Activated CD8-positive, alpha-beta T cell treated with anti-CD3 and anti-CD28 coated beads, Interleukin-2, amount 10 ng/mL, durations not matched to agents 7 days and 5 days (primary cell): ENCODE data around the gene NLRC5. TPM values are rescaled to one million over a fixed set of nuclear protein-coding genes. Genes with fewer than 3 reads are reported as not detected.
"Not testable (repeated sequence)": the region's sequence is repeated elsewhere in the genome, so short reads cannot be mapped to it uniquely, and the experiment has no call there.

Experiments
- ATAC-seq: fragments of 150-1000 bp; cut with Tn5 transposase; one replicate; pipeline ENCODE4 v1.10.0; 2021; ENCODE audit warnings: moderate library complexity
- CTCF ChIA-PET: fragments of 350-600 bp; sonication (Branson Sonifier 250); formaldehyde crosslinking; loops from one replicate; lab custom pipeline; 2021; ENCODE audit warnings: antibody characterized with exemption; lab: Charles Lee
- POLR2A ChIA-PET: fragments of 350-600 bp; sonication (Branson Sonifier 250); formaldehyde crosslinking; loops from one replicate; lab custom pipeline; 2021; ENCODE audit warnings: antibody characterized with exemption; lab: Charles Lee
- DNase-seq: peaks from one replicate; pipeline ENCODE4 v3.0.0-alpha.2; 2020
- H3K27ac Mint-ChIP-seq: one replicate; pipeline ENCODE4 v1.8.0; 2021; ENCODE audit warnings: mild to moderate bottlenecking, mixed read lengths
- H3K27me3 Mint-ChIP-seq: one replicate; pipeline ENCODE4 v1.8.0; 2021; ENCODE audit warnings: low read depth, mixed read lengths
- H3K36me3 Mint-ChIP-seq: one replicate; pipeline ENCODE4 v1.8.0; 2021; ENCODE audit warnings: low read depth, mixed read lengths
- H3K4me1 Mint-ChIP-seq: one replicate; pipeline ENCODE4 v1.8.0; 2021; ENCODE audit warnings: low read depth, mixed read lengths
- H3K4me3 Mint-ChIP-seq: one replicate; pipeline ENCODE4 v1.8.0; 2021; ENCODE audit warnings: mild to moderate bottlenecking, mixed read lengths
- H3K9me3 Mint-ChIP-seq: one replicate; pipeline ENCODE4 v1.8.0; 2022; ENCODE audit warnings: mixed read lengths; ENCODE audit not compliant: insufficient read depth
- total RNA-seq, 2 experiments: library from RNA; stranded (reverse); gene quantifications; one replicate each; pipeline ENCODE4 v1.2.3, GENCODE V29; 2021

Gene NLRC5
- total RNA-seq, 2 experiments from 2014 or later: 280 to 291 TPM

- ChIA-PET POLR2A (interaction anchor here (0.7 to 1.7 kb wide), 5 partner anchors 13 to 56 kb away, joined by 3 to 6 read pairs (median 3); no protein-coding TSS in a partner anchor), CTCF (interaction anchor here (0.9 to 8.5 kb wide), 3 partner anchors 13 to 60 kb away, joined by 3 to 107 read pairs (median 5); no protein-coding TSS in a partner anchor)
- DNase-seq: no peak
- peak overlapping the region; percentile 99 for H3K27ac Mint-ChIP-seq
- ATAC-seq: no peak
- H3K4me1 Mint-ChIP-seq: peaks cover 79% of the 10 kb centered on the region
- peaks cover 74% of the 10 kb centered on the region for H3K36me3 Mint-ChIP-seq
- no peak overlapping the region for H3K4me3 Mint-ChIP-seq
- H3K9me3 Mint-ChIP-seq: no peaks in the 10 kb centered on the region
- H3K27me3 Mint-ChIP-seq: no peaks in the 10 kb centered on the region
These were observed 4.7 kb upstream of the NLRC5 start for GRCh38 chr16:56984639-56985038.

GRCh38 chr16:56985288-56985961 lies 3.9 kb upstream of the NLRC5 start:
- Mint-ChIP-seq H3K4me3 (peak overlapping the region; percentile 12), H3K27me3 (no peaks in the 10 kb centered on the region), H3K9me3 (no peaks in the 10 kb centered on the region), H3K27ac (peak overlapping the region; percentile 99), H3K4me1 (peaks cover 73% of the 10 kb centered on the region), H3K36me3 (peaks cover 78% of the 10 kb centered on the region)
- POLR2A ChIA-PET: interaction anchor here (0.7 to 1.7 kb wide), 7 partner anchors 9 to 56 kb away, joined by 3 to 6 read pairs (median 4); no protein-coding TSS in a partner anchor
- CTCF ChIA-PET: interaction anchor here (1.0 to 8.5 kb wide), 5 partner anchors 14 to 56 kb away, joined by 3 to 107 read pairs (median 5); no protein-coding TSS in a partner anchor
- DNase-seq: no peak
- no peak for ATAC-seq

GRCh38 chr16:56985962-56986360 lies 3.4 kb upstream of the NLRC5 start:
- ChIA-PET POLR2A (interaction anchor here (0.7 to 4.6 kb wide), 8 partner anchors 9 to 55 kb away, joined by 3 to 87 read pairs (median 4); no protein-coding TSS in a partner anchor), CTCF (interaction anchor here (1.0 to 8.5 kb wide), 6 partner anchors 14 to 56 kb away, joined by 3 to 107 read pairs (median 5); no protein-coding TSS in a partner anchor)
- ATAC-seq (no peak), DNase-seq (no peak)
- peak overlapping the region; percentile 99 for H3K27ac Mint-ChIP-seq
- H3K36me3 Mint-ChIP-seq: peaks cover 82% of the 10 kb centered on the region
- peak overlapping the region; percentile 12 for H3K4me3 Mint-ChIP-seq
- H3K9me3 Mint-ChIP-seq: no peaks in the 10 kb centered on the region
- H3K4me1 Mint-ChIP-seq: peaks cover 72% of the 10 kb centered on the region
- no peaks in the 10 kb centered on the region for H3K27me3 Mint-ChIP-seq

GRCh38 chr16:56986361-56986760 lies 3.0 kb upstream of the NLRC5 start:
- ATAC-seq (no peak), DNase-seq (no peak)
- Mint-ChIP-seq H3K27ac (peak overlapping the region; percentile 99), H3K36me3 (peaks cover 81% of the 10 kb centered on the region), H3K4me1 (peaks cover 69% of the 10 kb centered on the region), H3K27me3 (no peaks in the 10 kb centered on the region), H3K9me3 (no peaks in the 10 kb centered on the region), H3K4me3 (peak overlapping the region; percentile 100)
- ChIA-PET POLR2A (interaction anchor here (0.7 to 4.6 kb wide), 7 partner anchors 10 to 54 kb away, joined by 3 to 87 read pairs (median 4); no protein-coding TSS in a partner anchor), CTCF (interaction anchor here (1.0 to 8.5 kb wide), 5 partner anchors 21 to 55 kb away, joined by 3 to 107 read pairs (median 5); no protein-coding TSS in a partner anchor)

- Mint-ChIP-seq H3K27ac (peak overlapping the region; percentile 99), H3K4me3 (peak overlapping the region; percentile 100), H3K4me1 (peaks cover 67% of the 10 kb centered on the region), H3K36me3 (peaks cover 81% of the 10 kb centered on the region)
- not testable (repeated sequence) for DNase-seq, H3K9me3 Mint-ChIP-seq, H3K27me3 Mint-ChIP-seq, ATAC-seq
- POLR2A ChIA-PET: interaction anchor here (1.1 to 4.6 kb wide), 5 partner anchors 13 to 54 kb away, joined by 3 to 87 read pairs (median 4); no protein-coding TSS in a partner anchor
- CTCF ChIA-PET: interaction anchor here (1.3 to 8.5 kb wide), 5 partner anchors 12 to 59 kb away, joined by 4 to 107 read pairs (median 6); no protein-coding TSS in a partner anchor
These were observed 2.4 kb upstream of the NLRC5 start for GRCh38 chr16:56986908-56987307.

GRCh38 chr16:56987692-56988091 lies 1.7 kb upstream of the NLRC5 start:
- peaks cover 79% of the 10 kb centered on the region for H3K36me3 Mint-ChIP-seq
- POLR2A ChIA-PET: interaction anchor here (0.8 to 4.6 kb wide), 7 partner anchors 9 to 53 kb away, joined by 3 to 87 read pairs (median 5); no protein-coding TSS in a partner anchor
- H3K4me3 Mint-ChIP-seq: peak overlapping the region; percentile 100
- no peaks in the 10 kb centered on the region for H3K27me3 Mint-ChIP-seq
- no peak for ATAC-seq
- no peaks in the 10 kb centered on the region for H3K9me3 Mint-ChIP-seq
- CTCF ChIA-PET: interaction anchor here (1.1 to 8.5 kb wide), 6 partner anchors 13 to 58 kb away, joined by 3 to 107 read pairs (median 5); no protein-coding TSS in a partner anchor
- peak overlapping the region; percentile 99 for H3K27ac Mint-ChIP-seq
- peaks cover 62% of the 10 kb centered on the region for H3K4me1 Mint-ChIP-seq
- DNase-seq: no peak

DNA sequence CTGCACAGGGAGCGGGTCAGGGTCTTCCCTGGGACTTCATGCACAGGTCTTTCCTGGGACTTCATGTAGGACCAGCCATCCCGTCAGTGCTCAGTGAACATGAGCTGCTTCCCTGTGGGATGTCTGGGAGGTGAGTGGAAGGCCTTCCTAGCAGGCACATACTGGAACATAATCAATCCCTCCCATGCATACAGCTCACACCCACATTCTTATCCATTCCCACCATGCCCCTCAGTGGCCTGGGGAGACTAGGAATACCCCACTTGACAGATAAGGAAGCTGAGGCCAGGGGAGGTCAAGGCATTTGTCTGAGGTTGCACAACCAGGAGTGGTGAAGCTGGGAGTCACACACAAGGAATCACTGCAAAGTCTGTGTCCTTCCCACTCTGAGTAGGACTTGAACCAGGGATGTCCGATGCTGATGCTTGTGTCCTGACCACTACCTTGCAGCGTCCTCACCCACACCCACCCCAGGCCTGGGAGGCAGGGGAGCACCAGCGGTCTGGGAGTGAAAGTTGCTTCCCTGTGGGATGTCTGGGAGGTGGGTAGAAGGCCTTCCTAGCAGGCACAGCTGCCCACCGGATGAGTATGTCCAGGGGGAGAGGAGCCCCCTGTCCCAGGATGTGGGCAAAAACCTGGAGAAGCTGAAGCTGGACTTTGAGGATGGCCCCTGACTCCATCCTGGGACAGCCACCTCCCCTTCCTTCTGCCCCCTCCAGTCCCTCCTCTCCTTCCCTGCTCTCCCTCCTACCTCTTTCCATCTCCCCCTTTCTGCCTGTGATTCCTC lies 1.0 kb upstream of the NLRC5 start:
- CTCF ChIA-PET: interaction anchor here (1.1 to 8.5 kb wide), 7 partner anchors 22 to 57 kb away, joined by 3 to 107 read pairs (median 6); no protein-coding TSS in a partner anchor
- Mint-ChIP-seq H3K4me1 (peaks cover 61% of the 10 kb centered on the region), H3K36me3 (peaks cover 80% of the 10 kb centered on the region), H3K9me3 (no peaks in the 10 kb centered on the region), H3K27ac (peak overlapping the region; percentile 99), H3K27me3 (no peaks in the 10 kb centered on the region), H3K4me3 (peak overlapping the region; percentile 100)
- POLR2A ChIA-PET: interaction anchor here (0.8 to 4.6 kb wide), 17 partner anchors 8 to 57 kb away, joined by 3 to 87 read pairs (median 8); no protein-coding TSS in a partner anchor
- DNase-seq (no peak), ATAC-seq (no peak)

DNA sequence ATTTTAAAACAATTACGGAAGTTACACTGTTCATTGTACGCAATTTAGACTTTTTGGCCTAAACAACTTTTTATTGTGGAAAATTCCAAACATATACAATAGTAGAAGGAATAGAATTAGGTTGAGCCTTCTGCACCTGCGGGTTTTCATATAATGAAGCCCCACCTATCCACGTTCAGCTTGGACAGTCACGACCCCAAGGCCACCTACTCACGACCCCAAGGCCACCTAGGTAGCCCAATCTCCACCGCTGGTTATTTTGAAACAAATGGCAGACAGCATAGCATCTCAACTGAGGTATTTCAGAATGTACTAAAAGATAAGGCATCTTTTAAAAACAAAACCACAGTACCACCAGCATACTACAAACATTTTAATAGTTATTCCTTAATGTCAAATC lies 631 bp downstream of the NLRC5 start:
- Mint-ChIP-seq H3K27ac (peak overlapping the region; percentile 99), H3K9me3 (no peaks in the 10 kb centered on the region), H3K27me3 (no peaks in the 10 kb centered on the region), H3K36me3 (peaks cover 81% of the 10 kb centered on the region), H3K4me3 (peak overlapping the region; percentile 100), H3K4me1 (peaks cover 64% of the 10 kb centered on the region)
- ChIA-PET CTCF (interaction anchor here (0.8 to 8.5 kb wide), 9 partner anchors 17 to 56 kb away, joined by 3 to 107 read pairs (median 5); no protein-coding TSS in a partner anchor), POLR2A (interaction anchor here (0.5 to 4.6 kb wide), 26 partner anchors 9 to 381 kb away, joined by 3 to 87 read pairs (median 5); partner anchors contain the start of genes MT1E, PSME3IP1 and RSPRY1)
- DNase-seq: no peak
- no peak for ATAC-seq

GRCh38 chr16:56990407-56991286 lies 1.3 kb downstream of the NLRC5 start:
- peaks cover 64% of the 10 kb centered on the region for H3K4me1 Mint-ChIP-seq
- H3K27me3 Mint-ChIP-seq: no peaks in the 10 kb centered on the region
- DNase-seq (no peak), ATAC-seq (no peak)
- CTCF ChIA-PET: interaction anchor here (1.3 to 8.5 kb wide), 5 partner anchors 16 to 51 kb away, joined by 4 to 107 read pairs (median 7); no protein-coding TSS in a partner anchor
- POLR2A ChIA-PET: interaction anchor here (0.8 to 7.6 kb wide), 11 partner anchors 8 to 131 kb away, joined by 3 to 87 read pairs (median 15); no protein-coding TSS in a partner anchor
- H3K9me3 Mint-ChIP-seq: no peaks in the 10 kb centered on the region
- peaks cover 79% of the 10 kb centered on the region for H3K36me3 Mint-ChIP-seq
- H3K4me3 Mint-ChIP-seq: peak overlapping the region; percentile 100
- peak overlapping the region; percentile 99 for H3K27ac Mint-ChIP-seq

DNA sequence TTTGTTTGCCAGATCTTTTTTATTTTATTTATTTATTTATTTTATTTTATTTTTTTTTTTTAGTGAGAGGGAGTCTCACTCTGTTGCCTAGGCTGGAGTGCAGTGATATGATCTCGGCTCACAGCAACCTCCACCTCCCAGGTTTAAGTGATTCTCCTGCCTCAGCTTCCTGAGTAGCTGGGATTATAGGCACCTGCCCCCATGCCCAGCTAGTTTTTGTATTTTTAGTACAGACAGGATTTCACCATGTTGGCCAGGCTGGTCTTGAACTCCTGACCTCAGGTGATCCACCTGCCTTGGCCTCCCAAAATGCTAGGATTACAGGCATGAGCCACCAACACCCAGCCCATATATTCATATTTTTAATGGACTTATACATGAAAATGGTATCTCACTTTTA lies 3.1 kb downstream of the NLRC5 start:
- H3K4me3 Mint-ChIP-seq: peak overlapping the region; percentile 100
- peak overlapping the region; percentile 73 for H3K27ac Mint-ChIP-seq
- not testable (repeated sequence) for H3K9me3 Mint-ChIP-seq, ATAC-seq, H3K27me3 Mint-ChIP-seq, DNase-seq
- peaks cover 66% of the 10 kb centered on the region for H3K4me1 Mint-ChIP-seq
- peaks cover 82% of the 10 kb centered on the region for H3K36me3 Mint-ChIP-seq
- ChIA-PET POLR2A (interaction anchor here (1.0 to 7.6 kb wide), 4 partner anchors 9 to 49 kb away, joined by 4 to 58 read pairs (median 10); no protein-coding TSS in a partner anchor), CTCF (interaction anchor here (0.7 to 4.9 kb wide), 4 partner anchors 13 to 49 kb away, joined by 3 to 35 read pairs (median 12); no protein-coding TSS in a partner anchor)
